GM23338 (cell line): ENCODE measurements around the gene MCM9. TPM values are rescaled to one million over a fixed set of nuclear protein-coding genes. Genes with fewer than 3 reads are reported as not detected.
A peak's percentile ranks its signal among the peaks of the same experiment; 100 is the strongest.

Experiments
- ATAC-seq: fragments of 200-7000 bp; cut with Tn5 transposase; 3 replicates; pipeline ENCODE4 v1.9.1; 2020
- DNase-seq: peaks from one replicate; pipeline ENCODE4 v3.0.0-alpha.2; 2015; ENCODE audit warnings: low spot score
- H2AFZ ChIP-seq: fragments of 200-600 bp; sonication (generic); 2 replicates; pipeline ENCODE4 v1.8.0; 2016; ENCODE audit warnings: antibody characterized with exemption, mild to moderate bottlenecking, moderate library complexity
- H3F3A ChIP-seq: fragments of 200-600 bp; sonication (generic); replicated peaks from 2 replicates; pipeline ENCODE4 v1.8.0; 2017; ENCODE audit warnings: antibody characterized with exemption, mixed run types, low read depth
- H3K27ac ChIP-seq: fragments of 200-600 bp; sonication (generic); 2 replicates; pipeline ENCODE4 v1.6.1; 2016; ENCODE audit warnings: low read depth
- H3K27me3 ChIP-seq: fragments of 200-600 bp; sonication (generic); 2 replicates; pipeline ENCODE4 v1.8.0; 2016; ENCODE audit warnings: mild to moderate bottlenecking, mixed run types, moderate library complexity; ENCODE audit not compliant: insufficient read depth
- H3K36me3 ChIP-seq: fragments of 200-600 bp; sonication (generic); 2 replicates; pipeline ENCODE4 v1.8.0; 2016; ENCODE audit warnings: mild to moderate bottlenecking; ENCODE audit not compliant: insufficient read depth
- H3K4me1 ChIP-seq: fragments of 200-600 bp; sonication (generic); 2 replicates; pipeline ENCODE4 v1.8.0; 2016; ENCODE audit warnings: mild to moderate bottlenecking, moderate library complexity; ENCODE audit not compliant: insufficient read depth
- H3K4me2 ChIP-seq: fragments of 200-600 bp; sonication (generic); 2 replicates; pipeline ENCODE4 v1.7.1; 2017; ENCODE audit warnings: mixed run types
- H3K4me3 ChIP-seq: fragments of 200-600 bp; sonication (generic); 2 replicates; pipeline ENCODE4 v1.6.1; 2016; ENCODE audit warnings: mixed run types
- H3K79me2 ChIP-seq: fragments of 200-600 bp; sonication (generic); replicated peaks from 2 replicates; pipeline ENCODE4 v1.8.0; 2017; ENCODE audit warnings: mild to moderate bottlenecking; ENCODE audit not compliant: insufficient read depth
- H3K9me2 ChIP-seq: fragments of 200-600 bp; sonication (generic); 2 replicates; pipeline ENCODE4 v1.8.0; 2017; ENCODE audit not compliant: insufficient read depth
- H4K20me1 ChIP-seq: fragments of 200-600 bp; sonication (generic); replicated peaks from 2 replicates; pipeline ENCODE4 v1.8.0; 2017; ENCODE audit warnings: mild to moderate bottlenecking; ENCODE audit not compliant: insufficient read depth
- H3K27ac Mint-ChIP-seq: 2 replicates; pipeline ENCODE4 v1.8.0; 2020; ENCODE audit warnings: inconsistent platforms, mild to moderate bottlenecking, moderate library complexity, mixed read lengths
- H3K27me3 Mint-ChIP-seq: 3 replicates; pipeline ENCODE4 v1.8.0; 2022; ENCODE audit warnings: low read depth, mild to moderate bottlenecking, moderate library complexity, mixed read lengths, inconsistent platforms; ENCODE audit not compliant: insufficient read depth, poor library complexity
- H3K36me3 Mint-ChIP-seq: 3 replicates; pipeline ENCODE4 v1.8.0; 2021; ENCODE audit warnings: low read depth, mild to moderate bottlenecking, inconsistent platforms, moderate library complexity, mixed read lengths
- H3K4me1 Mint-ChIP-seq: 3 replicates; pipeline ENCODE4 v1.8.0; 2020; ENCODE audit warnings: mild to moderate bottlenecking, inconsistent platforms, mixed read lengths
- H3K4me3 Mint-ChIP-seq: 3 replicates; pipeline ENCODE4 v1.8.0; 2021; ENCODE audit warnings: moderate library complexity, mild to moderate bottlenecking, inconsistent platforms, mixed read lengths
- H3K9me3 Mint-ChIP-seq: 3 replicates; pipeline ENCODE4 v1.8.0; 2020; ENCODE audit warnings: moderate library complexity, mild to moderate bottlenecking, inconsistent platforms, mixed read lengths
- CREB1 ChIP-seq: fragments of 250-450 bp; sonication (Bioruptor Pico); IDR thresholded peaks from 2 replicates; pipeline ENCODE4 v1.5.0; 2020; ENCODE audit warnings: low read depth, mild to moderate bottlenecking, moderate library complexity
- EZH2 ChIP-seq: fragments of 200-600 bp; sonication (generic); IDR thresholded peaks from one replicate; pipeline ENCODE4 v1.8.0; 2017; ENCODE audit warnings: antibody characterized with exemption, mild to moderate bottlenecking, low read depth; ENCODE audit not compliant: unreplicated experiment
- EZH2phosphoT487 ChIP-seq: fragments of 200-600 bp; sonication (generic); IDR thresholded peaks from one replicate; pipeline ENCODE4 v1.8.1; 2018; ENCODE audit warnings: antibody characterized with exemption; ENCODE audit not compliant: unreplicated experiment
- JUNB ChIP-seq: IDR thresholded peaks from one replicate; pipeline ENCODE4 v1.6.1; 2016; ENCODE audit warnings: antibody characterized with exemption; ENCODE audit not compliant: unreplicated experiment
- NANOG ChIP-seq: IDR thresholded peaks from 2 replicates; pipeline ENCODE4 v1.6.1; 2016; ENCODE audit warnings: antibody characterized with exemption, borderline replicate concordance
- POLR2AphosphoS5 ChIP-seq: IDR thresholded peaks from 2 replicates; pipeline ENCODE4 v1.6.1; 2016; ENCODE audit warnings: antibody characterized with exemption, low read depth
- STAT1 ChIP-seq: IDR thresholded peaks from one replicate; pipeline ENCODE4 v1.6.1; 2016; ENCODE audit warnings: antibody characterized with exemption; ENCODE audit not compliant: unreplicated experiment
- ZNF114 ChIP-seq: fragments of 250-450 bp; sonication (Bioruptor Pico); IDR thresholded peaks from 2 replicates; pipeline ENCODE4 v1.5.0; 2020; ENCODE audit warnings: mild to moderate bottlenecking, moderate library complexity
- ZNF331 ChIP-seq: fragments of 250-450 bp; sonication (Bioruptor Pico); IDR thresholded peaks from 2 replicates; pipeline ENCODE4 v1.5.0; 2020; ENCODE audit warnings: low read depth, mild to moderate bottlenecking, moderate library complexity
- polyA plus RNA-seq: library from polyadenylated mRNA; unstranded; fragments of >200 nt; fragmentation: Nextera tagmentation; extraction: Ambion mirVana; gene quantifications from 2 replicates; pipeline ENCODE4 v1.2.1, GENCODE V29; 2016
- total RNA-seq: library from RNA; depleted of rRNA; stranded (reverse); fragments of >200 nt; shearing (Covaris generic); gene quantifications from 2 replicates; pipeline ENCODE4 v1.2.3, GENCODE V29; 2014
- TF ChIP-seq, protein P1 (sequence below): IDR thresholded peaks from 2 replicates; pipeline ENCODE4 v1.6.1; 2016; ENCODE audit warnings: antibody characterized with exemption
- TF ChIP-seq, protein P2 (sequence below), 2 experiments: fragments of 200-600 bp in 1 of 2; sonication (generic) in 1 of 2; conservative IDR thresholded peaks; 2 replicates each; pipeline versions ENCODE4 v1.5.1 to v1.6.1; 2016 to 2017; ENCODE audit warnings: antibody characterized with exemption in 2 of 2, low read depth in 2 of 2, mild to moderate bottlenecking in 2 of 2, moderate library complexity in 1 of 2
- TF ChIP-seq, protein P3 (sequence below): IDR thresholded peaks from one replicate; pipeline ENCODE4 v1.6.1; 2018; ENCODE audit warnings: antibody characterized with exemption; ENCODE audit not compliant: unreplicated experiment
- TF ChIP-seq, protein P4 (sequence below): fragments of 250-450 bp; sonication (Bioruptor Pico); IDR thresholded peaks from 2 replicates; pipeline ENCODE4 v1.5.0; 2020; ENCODE audit warnings: mild to moderate bottlenecking, moderate library complexity

The MCM9 gene
- total and polyA plus RNA-seq, 2 experiments from 2014 or later = 14.9 to 16.6 TPM

DNA sequence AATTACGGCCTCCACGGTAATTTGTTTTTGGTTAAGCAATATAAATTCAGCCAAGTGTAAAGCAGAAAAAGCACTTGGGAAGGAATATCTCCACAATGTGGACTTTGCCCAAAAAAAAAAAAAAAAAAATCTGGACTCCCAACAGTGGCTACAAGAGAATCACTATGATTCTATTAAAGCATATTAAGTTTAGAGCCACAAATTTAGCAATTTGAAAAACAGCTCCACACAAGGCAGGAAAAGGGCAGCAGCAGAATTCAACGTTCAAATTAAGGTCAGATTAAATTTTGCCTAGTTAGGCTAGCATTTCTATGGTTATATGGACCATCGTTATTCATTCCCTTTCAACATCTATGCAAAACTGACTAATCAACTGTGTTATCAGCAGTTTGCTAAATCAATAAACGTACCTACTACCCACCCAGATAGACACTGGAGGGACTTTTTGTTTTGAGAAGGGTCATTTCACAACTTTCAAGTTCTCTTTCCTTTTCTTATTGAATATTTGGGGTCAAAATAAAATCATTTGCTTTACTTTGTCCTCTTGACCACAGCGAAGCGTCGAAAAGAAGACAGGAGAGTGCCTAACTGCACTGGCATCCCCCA lies 1.0 kb downstream of the MCM9 start:
- ATAC-seq = no peak
- peaks cover 7% of the 10 kb centered on the region for H3K4me1 ChIP-seq
- H3K4me3 Mint-ChIP-seq = peak overlapping the region; percentile 84
- no peak overlapping the region for H3K27ac ChIP-seq
- peaks cover 13% of the 10 kb centered on the region; the same call in 1 of the 2 replicates for H3K36me3 ChIP-seq
- H2AFZ ChIP-seq = no peak overlapping the region
- peaks cover 2% of the 10 kb centered on the region for H3K27me3 Mint-ChIP-seq
- H3K27me3 ChIP-seq = no peaks in the 10 kb centered on the region
- H4K20me1 ChIP-seq = peaks cover 14% of the 10 kb centered on the region
- 0 out of 2 replicates have a peak, but pooled peaks cover 2% of the 10 kb centered on the region for H3F3A ChIP-seq
- peaks cover 15% of the 10 kb centered on the region for H3K9me3 Mint-ChIP-seq
- peak overlapping the region; percentile 99 for H3K4me3 ChIP-seq
- H3K79me2 ChIP-seq = peaks cover 62% of the 10 kb centered on the region
- peaks cover 18% of the 10 kb centered on the region for H3K4me1 Mint-ChIP-seq
- DNase-seq = no peak
- no peaks in the 10 kb centered on the region for H3K9me2 ChIP-seq
- TF ChIP-seq JUNB (no peak), POLR2AphosphoS5 (no peak), STAT1 (no peak), NANOG (no peak), EZH2 (no peak), EZH2phosphoT487 (no peak), CREB1 (CRISPR knock-in tag) (no peak), ZNF114 (CRISPR knock-in tag) (no peak), ZNF331 (CRISPR knock-in tag) (no peak)
- TF ChIP-seq, protein P1, sequence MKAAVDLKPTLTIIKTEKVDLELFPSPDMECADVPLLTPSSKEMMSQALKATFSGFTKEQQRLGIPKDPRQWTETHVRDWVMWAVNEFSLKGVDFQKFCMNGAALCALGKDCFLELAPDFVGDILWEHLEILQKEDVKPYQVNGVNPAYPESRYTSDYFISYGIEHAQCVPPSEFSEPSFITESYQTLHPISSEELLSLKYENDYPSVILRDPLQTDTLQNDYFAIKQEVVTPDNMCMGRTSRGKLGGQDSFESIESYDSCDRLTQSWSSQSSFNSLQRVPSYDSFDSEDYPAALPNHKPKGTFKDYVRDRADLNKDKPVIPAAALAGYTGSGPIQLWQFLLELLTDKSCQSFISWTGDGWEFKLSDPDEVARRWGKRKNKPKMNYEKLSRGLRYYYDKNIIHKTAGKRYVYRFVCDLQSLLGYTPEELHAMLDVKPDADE = no peak
- TF ChIP-seq, protein P2, sequence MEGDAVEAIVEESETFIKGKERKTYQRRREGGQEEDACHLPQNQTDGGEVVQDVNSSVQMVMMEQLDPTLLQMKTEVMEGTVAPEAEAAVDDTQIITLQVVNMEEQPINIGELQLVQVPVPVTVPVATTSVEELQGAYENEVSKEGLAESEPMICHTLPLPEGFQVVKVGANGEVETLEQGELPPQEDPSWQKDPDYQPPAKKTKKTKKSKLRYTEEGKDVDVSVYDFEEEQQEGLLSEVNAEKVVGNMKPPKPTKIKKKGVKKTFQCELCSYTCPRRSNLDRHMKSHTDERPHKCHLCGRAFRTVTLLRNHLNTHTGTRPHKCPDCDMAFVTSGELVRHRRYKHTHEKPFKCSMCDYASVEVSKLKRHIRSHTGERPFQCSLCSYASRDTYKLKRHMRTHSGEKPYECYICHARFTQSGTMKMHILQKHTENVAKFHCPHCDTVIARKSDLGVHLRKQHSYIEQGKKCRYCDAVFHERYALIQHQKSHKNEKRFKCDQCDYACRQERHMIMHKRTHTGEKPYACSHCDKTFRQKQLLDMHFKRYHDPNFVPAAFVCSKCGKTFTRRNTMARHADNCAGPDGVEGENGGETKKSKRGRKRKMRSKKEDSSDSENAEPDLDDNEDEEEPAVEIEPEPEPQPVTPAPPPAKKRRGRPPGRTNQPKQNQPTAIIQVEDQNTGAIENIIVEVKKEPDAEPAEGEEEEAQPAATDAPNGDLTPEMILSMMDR (conservative IDR thresholded peaks at IDR 0.05; ENCODE audit: low read depth in 2 of 2) = no peak
- TF ChIP-seq, protein P3, sequence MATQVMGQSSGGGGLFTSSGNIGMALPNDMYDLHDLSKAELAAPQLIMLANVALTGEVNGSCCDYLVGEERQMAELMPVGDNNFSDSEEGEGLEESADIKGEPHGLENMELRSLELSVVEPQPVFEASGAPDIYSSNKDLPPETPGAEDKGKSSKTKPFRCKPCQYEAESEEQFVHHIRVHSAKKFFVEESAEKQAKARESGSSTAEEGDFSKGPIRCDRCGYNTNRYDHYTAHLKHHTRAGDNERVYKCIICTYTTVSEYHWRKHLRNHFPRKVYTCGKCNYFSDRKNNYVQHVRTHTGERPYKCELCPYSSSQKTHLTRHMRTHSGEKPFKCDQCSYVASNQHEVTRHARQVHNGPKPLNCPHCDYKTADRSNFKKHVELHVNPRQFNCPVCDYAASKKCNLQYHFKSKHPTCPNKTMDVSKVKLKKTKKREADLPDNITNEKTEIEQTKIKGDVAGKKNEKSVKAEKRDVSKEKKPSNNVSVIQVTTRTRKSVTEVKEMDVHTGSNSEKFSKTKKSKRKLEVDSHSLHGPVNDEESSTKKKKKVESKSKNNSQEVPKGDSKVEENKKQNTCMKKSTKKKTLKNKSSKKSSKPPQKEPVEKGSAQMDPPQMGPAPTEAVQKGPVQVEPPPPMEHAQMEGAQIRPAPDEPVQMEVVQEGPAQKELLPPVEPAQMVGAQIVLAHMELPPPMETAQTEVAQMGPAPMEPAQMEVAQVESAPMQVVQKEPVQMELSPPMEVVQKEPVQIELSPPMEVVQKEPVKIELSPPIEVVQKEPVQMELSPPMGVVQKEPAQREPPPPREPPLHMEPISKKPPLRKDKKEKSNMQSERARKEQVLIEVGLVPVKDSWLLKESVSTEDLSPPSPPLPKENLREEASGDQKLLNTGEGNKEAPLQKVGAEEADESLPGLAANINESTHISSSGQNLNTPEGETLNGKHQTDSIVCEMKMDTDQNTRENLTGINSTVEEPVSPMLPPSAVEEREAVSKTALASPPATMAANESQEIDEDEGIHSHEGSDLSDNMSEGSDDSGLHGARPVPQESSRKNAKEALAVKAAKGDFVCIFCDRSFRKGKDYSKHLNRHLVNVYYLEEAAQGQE = no peak
- TF ChIP-seq, protein P4, sequence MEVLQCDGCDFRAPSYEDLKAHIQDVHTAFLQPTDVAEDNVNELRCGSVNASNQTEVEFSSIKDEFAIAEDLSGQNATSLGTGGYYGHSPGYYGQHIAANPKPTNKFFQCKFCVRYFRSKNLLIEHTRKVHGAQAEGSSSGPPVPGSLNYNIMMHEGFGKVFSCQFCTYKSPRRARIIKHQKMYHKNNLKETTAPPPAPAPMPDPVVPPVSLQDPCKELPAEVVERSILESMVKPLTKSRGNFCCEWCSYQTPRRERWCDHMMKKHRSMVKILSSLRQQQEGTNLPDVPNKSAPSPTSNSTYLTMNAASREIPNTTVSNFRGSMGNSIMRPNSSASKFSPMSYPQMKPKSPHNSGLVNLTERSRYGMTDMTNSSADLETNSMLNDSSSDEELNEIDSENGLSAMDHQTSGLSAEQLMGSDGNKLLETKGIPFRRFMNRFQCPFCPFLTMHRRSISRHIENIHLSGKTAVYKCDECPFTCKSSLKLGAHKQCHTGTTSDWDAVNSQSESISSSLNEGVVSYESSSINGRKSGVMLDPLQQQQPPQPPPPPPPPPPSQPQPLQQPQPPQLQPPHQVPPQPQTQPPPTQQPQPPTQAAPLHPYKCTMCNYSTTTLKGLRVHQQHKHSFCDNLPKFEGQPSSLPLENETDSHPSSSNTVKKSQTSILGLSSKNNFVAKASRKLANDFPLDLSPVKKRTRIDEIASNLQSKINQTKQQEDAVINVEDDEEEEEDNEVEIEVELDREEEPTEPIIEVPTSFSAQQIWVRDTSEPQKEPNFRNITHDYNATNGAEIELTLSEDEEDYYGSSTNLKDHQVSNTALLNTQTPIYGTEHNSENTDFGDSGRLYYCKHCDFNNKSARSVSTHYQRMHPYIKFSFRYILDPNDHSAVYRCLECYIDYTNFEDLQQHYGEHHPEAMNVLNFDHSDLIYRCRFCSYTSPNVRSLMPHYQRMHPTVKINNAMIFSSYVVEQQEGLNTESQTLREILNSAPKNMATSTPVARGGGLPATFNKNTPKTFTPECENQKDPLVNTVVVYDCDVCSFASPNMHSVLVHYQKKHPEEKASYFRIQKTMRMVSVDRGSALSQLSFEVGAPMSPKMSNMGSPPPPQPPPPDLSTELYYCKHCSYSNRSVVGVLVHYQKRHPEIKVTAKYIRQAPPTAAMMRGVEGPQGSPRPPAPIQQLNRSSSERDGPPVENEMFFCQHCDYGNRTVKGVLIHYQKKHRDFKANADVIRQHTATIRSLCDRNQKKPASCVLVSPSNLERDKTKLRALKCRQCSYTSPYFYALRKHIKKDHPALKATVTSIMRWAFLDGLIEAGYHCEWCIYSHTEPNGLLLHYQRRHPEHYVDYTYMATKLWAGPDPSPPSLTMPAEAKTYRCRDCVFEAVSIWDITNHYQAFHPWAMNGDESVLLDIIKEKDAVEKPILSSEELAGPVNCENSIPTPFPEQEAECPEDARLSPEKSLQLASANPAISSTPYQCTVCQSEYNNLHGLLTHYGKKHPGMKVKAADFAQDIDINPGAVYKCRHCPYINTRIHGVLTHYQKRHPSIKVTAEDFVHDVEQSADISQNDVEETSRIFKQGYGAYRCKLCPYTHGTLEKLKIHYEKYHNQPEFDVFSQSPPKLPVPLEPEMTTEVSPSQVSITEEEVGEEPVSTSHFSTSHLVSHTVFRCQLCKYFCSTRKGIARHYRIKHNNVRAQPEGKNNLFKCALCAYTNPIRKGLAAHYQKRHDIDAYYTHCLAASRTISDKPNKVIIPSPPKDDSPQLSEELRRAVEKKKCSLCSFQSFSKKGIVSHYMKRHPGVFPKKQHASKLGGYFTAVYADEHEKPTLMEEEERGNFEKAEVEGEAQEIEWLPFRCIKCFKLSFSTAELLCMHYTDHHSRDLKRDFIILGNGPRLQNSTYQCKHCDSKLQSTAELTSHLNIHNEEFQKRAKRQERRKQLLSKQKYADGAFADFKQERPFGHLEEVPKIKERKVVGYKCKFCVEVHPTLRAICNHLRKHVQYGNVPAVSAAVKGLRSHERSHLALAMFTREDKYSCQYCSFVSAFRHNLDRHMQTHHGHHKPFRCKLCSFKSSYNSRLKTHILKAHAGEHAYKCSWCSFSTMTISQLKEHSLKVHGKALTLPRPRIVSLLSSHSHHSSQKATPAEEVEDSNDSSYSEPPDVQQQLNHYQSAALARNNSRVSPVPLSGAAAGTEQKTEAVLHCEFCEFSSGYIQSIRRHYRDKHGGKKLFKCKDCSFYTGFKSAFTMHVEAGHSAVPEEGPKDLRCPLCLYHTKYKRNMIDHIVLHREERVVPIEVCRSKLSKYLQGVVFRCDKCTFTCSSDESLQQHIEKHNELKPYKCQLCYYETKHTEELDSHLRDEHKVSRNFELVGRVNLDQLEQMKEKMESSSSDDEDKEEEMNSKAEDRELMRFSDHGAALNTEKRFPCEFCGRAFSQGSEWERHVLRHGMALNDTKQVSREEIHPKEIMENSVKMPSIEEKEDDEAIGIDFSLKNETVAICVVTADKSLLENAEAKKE (CRISPR knock-in tag) = no peak
- H3K27ac Mint-ChIP-seq = no peak overlapping the region
- H3K4me2 ChIP-seq = peak overlapping the region; percentile 99
- H3K36me3 Mint-ChIP-seq = peaks cover 52% of the 10 kb centered on the region
